Stimulated activated CD4-positive, alpha-beta T cell treated with anti-CD3 and anti-CD28 coated beads, Interleukin-4, amount 100 ng/mL, for 48 hours (primary cell): Measurements from ENCODE around the gene GCNT2.
A peak's percentile ranks its signal among the peaks of the same experiment; 100 is the strongest.
"Not testable (repeated sequence)": the region's sequence is repeated elsewhere in the genome, so short reads cannot be mapped to it uniquely, and the experiment has no call there.

Experiments used
- DNase-seq, 2 donors: peaks; one replicate each; pipeline ENCODE4 v3.0.0-alpha.2; 2020; ENCODE audit warnings: low read depth in 2 of 2

GCNT2 gene

GRCh38 chr6:10521104-10521808 is at the start of gene GCNT2:
TSS of gene GCNT2 (plus strand) at chr6:10521351. CDS start at chr6:10528912, 7,561 bp downstream.
- no peak for DNase-seq

GRCh38 chr6:10472634-10473033 is 48.5 kb upstream of the GCNT2 start:
- DNase-seq = no peak

- DNase-seq = no peak
Observed at GRCh38 chr6:10478187-10479040, 42.7 kb upstream of the GCNT2 start.

GRCh38 chr6:10479939-10480700 is 41.0 kb upstream of the GCNT2 start:
- no peak for DNase-seq

- no peak for DNase-seq
Observed at GRCh38 chr6:10481101-10481500, 40.0 kb upstream of the GCNT2 start.

GRCh38 chr6:10482636-10483257 is 38.4 kb upstream of the GCNT2 start:
- DNase-seq = no peak

GRCh38 chr6:10484912-10485311 is 36.2 kb upstream of the GCNT2 start:
- no peak for DNase-seq

- DNase-seq = no peak
Observed at GRCh38 chr6:10485406-10485805, 35.7 kb upstream of the GCNT2 start.

- no peak for DNase-seq
Observed at GRCh38 chr6:10486215-10486614, 34.9 kb upstream of the GCNT2 start.

- not testable (repeated sequence) for DNase-seq
Observed at GRCh38 chr6:10486944-10487588, 34.1 kb upstream of the GCNT2 start.

- no peak for DNase-seq
Observed at GRCh38 chr6:10487668-10488327, 33.4 kb upstream of the GCNT2 start.

- no peak for DNase-seq
Observed at GRCh38 chr6:10491463-10491862, 29.7 kb upstream of the GCNT2 start.

- DNase-seq = not testable (repeated sequence)
Observed at GRCh38 chr6:10491905-10492304, 29.2 kb upstream of the GCNT2 start.

- no peak for DNase-seq
Observed at GRCh38 chr6:10495029-10495428, 26.1 kb upstream of the GCNT2 start.

- no peak for DNase-seq
Observed at GRCh38 chr6:10505529-10505928, 15.6 kb upstream of the GCNT2 start.

- DNase-seq = no peak
Observed at GRCh38 chr6:10507298-10507697, 13.9 kb upstream of the GCNT2 start.

GRCh38 chr6:10507715-10508114 is 13.4 kb upstream of the GCNT2 start:
- DNase-seq = no peak

- peak in 1 of 2 donors; percentile 31 for DNase-seq
Observed at GRCh38 chr6:10510592-10511367, 10.4 kb upstream of the GCNT2 start.

GRCh38 chr6:10511477-10511876 is 9.7 kb upstream of the GCNT2 start:
- DNase-seq = no peak

GRCh38 chr6:10513544-10513943 is 7.6 kb upstream of the GCNT2 start:
- DNase-seq = no peak
